Heart left ventricle (tissue), 16 donors: ENCODE results near the gene STAC. TPM values are rescaled to one million over a fixed set of nuclear protein-coding genes. Genes with fewer than 3 reads are reported as not detected.

Source experiments
- ATAC-seq, 4 donors: fragments of 200-7000 bp; cut with Tn5 transposase; one replicate each; pipeline ENCODE4 v1.9.1; 2020 to 2022; ENCODE audit warnings: moderate library complexity in 4 of 4, mild to moderate bottlenecking in 3 of 4, moderate number of reproducible peaks in 1 of 4
- DNase-seq, 5 donors: peaks; one replicate each; pipeline ENCODE4 v3.0.0-alpha.2; 2020
- H3K27ac ChIP-seq, 12 donors: fragments of 200-600 bp; sonication (generic) in 4 of 12; one replicate each; pipeline versions ENCODE4 v1.5.0 to v1.8.0; 2016 to 2022; ENCODE audit warnings: mild to moderate bottlenecking in 2 of 12
- H3K27me3 ChIP-seq, 9 donors: fragments of 200-600 bp; sonication (generic) in 2 of 9; one replicate each; pipeline versions ENCODE4 v1.5.1 to v1.8.0; 2016 to 2022; ENCODE audit warnings: mild to moderate bottlenecking in 3 of 9
- H3K36me3 ChIP-seq, 9 donors: fragments of 200-600 bp; sonication (generic) in 2 of 9; one replicate each; pipeline versions ENCODE4 v1.5.0 to v1.8.0; 2018 to 2022; ENCODE audit warnings: mild to moderate bottlenecking in 2 of 9
- H3K4me1 ChIP-seq, 12 donors: fragments of 200-600 bp; sonication (generic) in 4 of 12; one replicate each; pipeline versions ENCODE4 v1.5.0 to v1.8.0; 2016 to 2022; ENCODE audit warnings: mild to moderate bottlenecking in 3 of 12
- H3K4me3 ChIP-seq, 12 donors: fragments of 200-600 bp; sonication (generic) in 4 of 12; one replicate each; pipeline versions ENCODE4 v1.5.0 to v1.8.0; 2017 to 2022; ENCODE audit warnings: mild to moderate bottlenecking in 9 of 12, moderate library complexity in 4 of 12
- H3K9me3 ChIP-seq, 12 donors: fragments of 200-600 bp; sonication (generic) in 4 of 12; one replicate each; pipeline versions ENCODE4 v1.5.0 to v1.8.0; 2016 to 2022; ENCODE audit warnings: mild to moderate bottlenecking in 1 of 12
- POLR2A ChIP-seq, 2 donors: fragments of 450-650 bp; IDR thresholded peaks; one replicate each; pipeline ENCODE4 v1.6.1; 2017; ENCODE audit warnings: antibody characterized with exemption in 2 of 2, mild to moderate bottlenecking in 2 of 2, moderate library complexity in 2 of 2
- WGBS, 4 donors: extraction: QIAGEN DNeasy Blood & Tissue Kit in 2 of 4; methylation state at CpG; one replicate each; pipeline versions ENCODE4 v1.1.5 to v1.1.7; 2013 to 2018; 5-methylcytosine and 5-hydroxymethylcytosine counted together
- intact Hi-C, 10 donors: fragments of 100-400 bp; cut with DNase I; formaldehyde crosslinking; loops; one replicate each; pipeline versions ENCODE4 v1.11.1 to v1.14.2; 2022
- polyA plus RNA-seq, 2 donors: library from polyadenylated mRNA; stranded (reverse); fragments of 200-250 nt; gene quantifications; one replicate each; pipeline ENCODE4 v1.2.3, GENCODE V29; 2013
- total RNA-seq, 9 donors: library from RNA; depleted of rRNA in 2 of 9; stranded (reverse); fragments of >200 nt in 2 of 9; fragmentation: NEBNext Ultra II Directional in 3 of 9; extraction: Animal tissue kit (Norgen Biotek cat#: 25700) in 3 of 9; gene quantifications; one replicate each; pipeline versions ENCODE4 v1.1.0 to v1.2.4, GENCODE V29; 2016 to 2023
- TF ChIP-seq, protein P1 (sequence below), 12 donors: fragments of 200-600 bp; sonication (generic) in 4 of 12; IDR thresholded peaks; one replicate each; pipeline versions ENCODE4 v1.5.0 to v1.8.0; 2018 to 2022; ENCODE audit warnings: antibody characterized with exemption in 12 of 12, mild to moderate bottlenecking in 5 of 12
- donor health status: ischemic (EF 13 %, LVEDD 7.1; RV severe dilation, severe dysfunction).
- donor health status: healthy with polysubstance abuse.
- donor health status: DM: no; HTN: yes; CAD: no.
- donor health status: DM: no; HTN: no; CAD: no.
- donor health status: ischemic (EF 25% LVEDD 6.9; RV normal size, moderate dysfunction).
- donor health status: ischemic (EF 25% LVEDD 5.7; RV mildly dilated, moderate dysfunction).
- donor health status: healthy.
- donor health status: DM: yes; HTN: yes; CAD: no.
- donor health status: ischemic (EF 35%, LVEDD 5.7; RV mildly dilated, moderate dysfunction).
- donor health status: nonischemic (EF 11% LVEDD 7.7; RV severe dilation, severe dysfunction).
- donor health status: DM: yes; HTN: yes; CAD: no.
- donor health status: PGD.
- donor health status: ischemic (EF 29% LVEDD 5.4; RV normal size, mild dysfunction).
- donor health status: nonischemic (EF 23%, LVEDD 6.1; RV moderate dilation, normal function).

Gene STAC
- total and polyA plus RNA-seq, 11 donors, result 0.11 to 1.3 (median 0.44) TPM; not detected in 1

DNA sequence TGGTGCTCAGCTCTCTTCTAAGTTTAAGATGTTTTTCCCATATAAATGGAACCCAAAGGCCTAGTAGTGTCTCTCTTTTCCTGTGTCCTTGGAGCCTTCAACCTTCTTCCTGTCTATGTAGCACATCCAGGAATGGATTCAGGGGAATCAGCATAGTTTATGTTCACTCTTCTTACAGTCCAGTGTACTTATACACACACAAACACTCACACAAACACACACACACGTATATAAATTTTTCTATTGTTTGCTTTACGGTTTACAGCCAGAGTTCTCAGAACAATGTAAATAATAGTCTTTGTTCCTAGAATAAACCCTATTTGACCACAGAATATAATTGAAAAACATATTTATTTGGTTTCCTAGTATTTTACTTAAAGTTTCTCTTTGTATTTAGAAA lies 36.9 kb downstream of the STAC start:
- Histone ChIP-seq H3K36me3 (no peaks in the 10 kb centered on the region), H3K27ac (no peak overlapping the region), H3K4me1 (no peaks in the 10 kb centered on the region), H3K27me3 (no peaks in the 10 kb centered on the region), H3K9me3 (peaks cover 0 to 12% (median 2%) of the 10 kb centered on the region in 12 donors), H3K4me3 (no peak overlapping the region)
- WGBS, 4 donors, result 80 to 93% (median 89%) methylated on average over 2 of the region's 2 CpGs
- ATAC-seq, result no peak
- DNase-seq, result no peak
- intact Hi-C loops, result no loop called here
- TF ChIP-seq, protein P1, sequence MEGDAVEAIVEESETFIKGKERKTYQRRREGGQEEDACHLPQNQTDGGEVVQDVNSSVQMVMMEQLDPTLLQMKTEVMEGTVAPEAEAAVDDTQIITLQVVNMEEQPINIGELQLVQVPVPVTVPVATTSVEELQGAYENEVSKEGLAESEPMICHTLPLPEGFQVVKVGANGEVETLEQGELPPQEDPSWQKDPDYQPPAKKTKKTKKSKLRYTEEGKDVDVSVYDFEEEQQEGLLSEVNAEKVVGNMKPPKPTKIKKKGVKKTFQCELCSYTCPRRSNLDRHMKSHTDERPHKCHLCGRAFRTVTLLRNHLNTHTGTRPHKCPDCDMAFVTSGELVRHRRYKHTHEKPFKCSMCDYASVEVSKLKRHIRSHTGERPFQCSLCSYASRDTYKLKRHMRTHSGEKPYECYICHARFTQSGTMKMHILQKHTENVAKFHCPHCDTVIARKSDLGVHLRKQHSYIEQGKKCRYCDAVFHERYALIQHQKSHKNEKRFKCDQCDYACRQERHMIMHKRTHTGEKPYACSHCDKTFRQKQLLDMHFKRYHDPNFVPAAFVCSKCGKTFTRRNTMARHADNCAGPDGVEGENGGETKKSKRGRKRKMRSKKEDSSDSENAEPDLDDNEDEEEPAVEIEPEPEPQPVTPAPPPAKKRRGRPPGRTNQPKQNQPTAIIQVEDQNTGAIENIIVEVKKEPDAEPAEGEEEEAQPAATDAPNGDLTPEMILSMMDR (IDR thresholded peaks at IDR 0.05), result no peak
- no peak for TF ChIP-seq POLR2A (IDR thresholded peaks at IDR 0.05)

DNA sequence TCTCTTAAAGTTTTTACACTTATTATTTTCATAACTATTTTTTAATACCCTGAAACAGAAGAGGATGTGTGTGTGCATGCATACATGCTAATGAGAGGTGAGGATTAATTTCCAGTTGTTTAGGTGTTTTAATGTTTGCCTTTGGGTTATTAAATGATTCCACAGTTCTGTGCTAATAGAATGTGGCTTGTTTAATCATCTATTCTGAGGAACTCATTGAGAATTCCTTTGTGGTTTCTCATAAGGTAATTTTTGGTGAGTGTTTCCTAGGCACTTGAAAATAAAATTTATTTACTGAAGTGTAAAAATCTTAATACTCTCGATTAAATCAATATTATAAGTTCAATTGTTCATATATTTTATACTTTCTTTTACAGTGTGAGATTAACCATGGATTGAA lies 38.0 kb downstream of the STAC start:
- ATAC-seq (no peak), DNase-seq (no peak)
- Histone ChIP-seq H3K36me3 (no peaks in the 10 kb centered on the region), H3K27me3 (no peaks in the 10 kb centered on the region), H3K27ac (no peak overlapping the region), H3K4me3 (no peak overlapping the region), H3K9me3 (peaks cover 0 to 12% (median 2%) of the 10 kb centered on the region in 12 donors), H3K4me1 (no peaks in the 10 kb centered on the region)
- intact Hi-C loops, result no loop called here
- TF ChIP-seq, protein P1 (IDR thresholded peaks at IDR 0.05), result no peak
- TF ChIP-seq POLR2A (IDR thresholded peaks at IDR 0.05), result no peak
- WGBS, 4 donors, result 84 to 94% (median 89%) methylated on average over 1 of the region's 1 CpG

DNA sequence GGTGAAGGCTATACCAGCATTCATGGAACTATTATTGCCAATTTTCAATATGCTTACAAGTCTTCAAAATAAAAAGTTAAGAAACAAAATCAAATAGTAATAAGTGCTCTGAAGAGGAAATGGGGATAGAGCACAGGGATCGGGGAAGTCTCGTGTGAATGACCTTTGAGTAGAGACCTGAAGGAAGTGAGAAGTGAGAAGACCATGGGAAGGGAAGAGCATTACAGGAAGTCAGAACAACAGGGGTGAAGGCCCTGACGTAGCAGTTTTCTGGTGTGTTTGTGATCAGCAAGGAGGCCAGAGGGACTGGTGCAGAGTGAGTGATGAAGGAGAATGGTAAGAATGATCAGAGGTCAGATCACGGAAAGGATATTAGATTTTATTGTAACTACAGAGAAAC lies 48.1 kb downstream of the STAC start:
- Histone ChIP-seq H3K4me3 (no peak overlapping the region), H3K36me3 (no peaks in the 10 kb centered on the region), H3K27me3 (no peaks in the 10 kb centered on the region), H3K4me1 (no peaks in the 10 kb centered on the region), H3K9me3 (no peaks in the 10 kb centered on the region), H3K27ac (no peak overlapping the region)
- 72 to 85% (median 82%) methylated on average over 4 of the region's 4 CpGs for WGBS, 4 donors
- TF ChIP-seq, protein P1 (IDR thresholded peaks at IDR 0.05), result no peak
- no peak for TF ChIP-seq POLR2A (IDR thresholded peaks at IDR 0.05)
- intact Hi-C loops, result no loop called here
- no peak for DNase-seq
- no peak for ATAC-seq

DNA sequence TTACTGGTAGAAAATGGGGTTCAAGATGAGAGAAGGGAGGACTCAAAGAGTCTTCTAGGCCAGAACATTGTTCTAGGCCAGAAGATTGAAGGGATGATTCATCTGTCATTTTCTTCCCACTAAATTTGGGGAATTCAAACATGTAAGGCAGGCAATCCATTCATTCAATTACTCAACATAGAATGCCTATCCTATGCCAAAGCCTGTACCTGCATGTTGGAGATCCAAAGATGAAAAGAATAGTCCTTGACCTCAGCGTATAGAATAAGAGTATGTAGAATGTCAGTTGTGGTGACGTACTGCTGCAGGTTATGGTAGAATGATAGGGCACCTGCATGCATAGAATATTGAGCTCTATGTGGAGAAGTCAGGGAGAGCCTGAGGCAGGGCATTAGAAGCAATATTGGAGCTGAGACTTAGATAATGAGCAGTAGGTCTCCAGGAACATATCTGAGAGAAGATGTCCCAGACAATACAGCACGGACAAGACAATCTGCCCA lies 49.7 kb downstream of the STAC start:
- ATAC-seq, result no peak
- intact Hi-C loops, result no loop called here
- H3K36me3 ChIP-seq, result no peaks in the 10 kb centered on the region
- TF ChIP-seq, protein P1 (IDR thresholded peaks at IDR 0.05), result no peak
- TF ChIP-seq POLR2A (IDR thresholded peaks at IDR 0.05), result no peak
- 91 to 99% (median 95%) methylated on average over 3 of the region's 3 CpGs for WGBS, 4 donors
- H3K9me3 ChIP-seq, result no peaks in the 10 kb centered on the region
- H3K27ac ChIP-seq, result no peak overlapping the region
- no peak for DNase-seq
- H3K4me1 ChIP-seq, result no peaks in the 10 kb centered on the region
- H3K4me3 ChIP-seq, result no peak overlapping the region
- no peaks in the 10 kb centered on the region for H3K27me3 ChIP-seq
